Activated CD8-positive, alpha-beta memory T cell treated with anti-CD3 and anti-CD28 coated beads, Interleukin-2, amount 50 U/mL, for 4 hours (primary cell): ENCODE results near the gene GLDN.
"Not testable (repeated sequence)": the region's sequence is repeated elsewhere in the genome, so short reads cannot be mapped to it uniquely, and the experiment has no call there.

ENCODE experiments used
- DNase-seq: peaks from one replicate; pipeline ENCODE4 v3.0.0-alpha.2; 2020

The GLDN gene

DNA sequence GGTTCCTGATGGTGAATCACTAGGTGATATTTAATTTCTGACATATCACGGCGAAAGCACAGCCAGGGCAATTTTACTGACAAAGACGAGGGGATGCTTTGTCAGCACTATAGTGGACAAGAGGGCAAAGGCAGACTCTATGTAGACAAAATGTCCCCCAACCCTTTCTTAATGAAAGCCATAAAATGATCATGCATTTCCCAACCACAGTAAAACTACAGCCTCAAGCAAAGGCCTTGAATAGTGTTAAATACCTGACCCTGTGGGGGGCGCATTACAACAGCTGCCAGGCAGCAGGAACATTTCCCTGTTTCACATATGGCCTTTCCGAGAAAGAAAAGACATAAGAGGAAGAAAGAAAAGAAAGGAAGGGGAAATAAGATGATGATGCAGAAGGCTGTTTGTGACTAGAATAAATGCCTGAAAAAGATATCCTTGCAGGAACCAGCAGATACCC, 49.5 kb downstream of the GLDN start:
- DNase-seq = no peak

DNA sequence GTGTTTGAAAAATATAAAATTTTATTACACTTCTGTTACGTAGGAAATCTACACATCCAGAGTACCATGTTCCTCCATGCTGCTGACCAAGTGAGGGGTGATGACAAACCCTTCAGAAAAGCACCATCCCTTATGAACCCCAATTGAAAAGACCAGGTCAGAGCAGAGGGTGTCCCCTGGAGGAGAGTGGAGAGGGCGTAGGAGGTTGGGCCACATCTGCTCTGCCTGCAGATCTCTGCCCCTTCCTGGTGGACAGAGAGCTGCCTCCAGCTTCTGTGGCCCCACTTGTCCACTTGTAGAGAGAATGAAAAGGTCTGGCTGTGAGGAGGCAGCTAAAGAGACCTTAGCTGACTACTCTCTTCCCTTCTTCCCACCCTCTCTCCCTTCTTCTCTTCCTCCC, 55.5 kb downstream of the GLDN start:
- no peak for DNase-seq

DNA sequence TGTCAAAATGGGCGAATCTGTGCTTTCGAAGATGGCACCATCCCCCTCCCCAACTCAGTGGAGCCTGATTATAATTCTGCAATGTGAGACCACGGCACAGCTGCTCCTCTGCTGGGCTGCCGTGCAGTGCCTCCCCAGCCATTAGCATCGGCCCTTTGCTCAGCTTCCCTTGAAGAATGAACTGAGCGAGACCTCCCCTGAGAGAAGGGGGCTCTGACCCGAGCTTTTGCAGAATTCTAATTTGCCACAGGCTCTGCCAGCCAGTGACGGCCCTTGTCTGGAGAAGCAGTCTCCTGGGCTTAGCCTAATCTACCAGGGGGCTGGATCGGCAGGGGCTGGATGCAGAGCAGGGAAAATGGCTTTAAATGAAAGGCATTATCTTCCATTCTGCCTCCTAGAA, 57.2 kb downstream of the GLDN start:
- no peak for DNase-seq

DNA sequence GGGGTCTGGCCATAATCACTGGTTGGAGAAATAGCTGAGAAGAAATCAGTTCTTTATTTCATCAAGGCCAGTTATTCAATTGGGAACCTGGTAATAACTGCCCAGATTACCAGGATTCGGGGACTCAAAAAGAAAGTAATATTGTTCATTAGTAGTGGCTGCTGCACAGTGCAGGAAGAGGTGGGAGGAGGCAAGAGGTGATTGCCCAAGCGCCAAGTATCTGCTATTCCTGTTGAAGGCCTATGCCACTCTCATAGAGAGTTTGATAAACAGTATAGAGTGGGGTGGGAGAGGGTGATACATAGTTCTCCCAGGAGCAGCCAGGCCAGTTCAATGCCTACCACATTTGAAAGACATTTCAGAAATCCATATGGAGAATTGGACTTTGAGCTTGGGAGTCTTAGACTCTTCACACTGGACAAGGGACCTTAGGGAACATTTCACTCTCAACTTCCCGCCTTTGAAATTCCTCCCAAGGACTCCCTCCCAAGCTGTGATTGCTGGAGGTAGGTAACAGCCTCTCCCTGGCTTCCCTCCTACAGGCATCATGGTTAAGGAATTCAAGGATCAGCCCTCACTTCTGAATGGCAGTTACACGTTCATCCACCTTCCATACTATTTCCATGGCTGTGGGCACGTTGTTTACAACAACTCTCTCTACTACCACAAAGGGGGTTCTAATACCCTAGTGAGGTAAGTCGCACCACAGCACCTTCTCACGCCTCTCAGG, 59.8 kb downstream of the GLDN start:
- no peak for DNase-seq

DNA sequence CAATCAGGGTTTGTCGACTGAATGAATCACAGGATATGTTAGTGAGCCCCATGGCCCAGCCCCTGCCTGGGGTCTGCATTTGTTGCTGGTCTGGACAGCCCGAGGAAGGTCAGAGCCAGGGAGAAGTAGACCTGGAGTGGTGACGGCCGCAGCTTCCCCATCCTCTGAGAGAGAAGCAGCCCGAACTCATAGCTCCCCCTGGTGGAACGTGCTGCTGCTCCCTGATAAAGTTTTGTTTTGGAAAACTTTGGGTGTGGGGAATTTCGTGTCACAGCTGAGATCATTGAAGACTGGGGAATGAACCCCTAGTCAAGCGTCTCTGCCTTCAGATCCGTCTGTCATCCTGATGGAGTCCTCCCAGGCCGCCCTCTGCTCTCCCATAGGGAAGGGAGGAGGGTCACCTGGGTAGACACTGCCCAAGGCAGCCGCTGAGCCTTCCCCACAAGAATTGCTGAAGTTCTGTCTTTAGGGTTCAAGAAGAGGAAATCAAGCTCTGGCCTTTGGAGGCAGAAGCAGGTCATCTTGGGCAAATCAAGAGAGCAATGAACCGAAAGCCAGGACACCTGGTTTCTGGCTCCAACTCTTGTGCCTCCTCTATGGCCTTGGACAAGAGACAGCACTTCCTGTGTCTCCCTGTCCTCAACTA, 60.5 kb downstream of the GLDN start:
- no peak for DNase-seq

DNA sequence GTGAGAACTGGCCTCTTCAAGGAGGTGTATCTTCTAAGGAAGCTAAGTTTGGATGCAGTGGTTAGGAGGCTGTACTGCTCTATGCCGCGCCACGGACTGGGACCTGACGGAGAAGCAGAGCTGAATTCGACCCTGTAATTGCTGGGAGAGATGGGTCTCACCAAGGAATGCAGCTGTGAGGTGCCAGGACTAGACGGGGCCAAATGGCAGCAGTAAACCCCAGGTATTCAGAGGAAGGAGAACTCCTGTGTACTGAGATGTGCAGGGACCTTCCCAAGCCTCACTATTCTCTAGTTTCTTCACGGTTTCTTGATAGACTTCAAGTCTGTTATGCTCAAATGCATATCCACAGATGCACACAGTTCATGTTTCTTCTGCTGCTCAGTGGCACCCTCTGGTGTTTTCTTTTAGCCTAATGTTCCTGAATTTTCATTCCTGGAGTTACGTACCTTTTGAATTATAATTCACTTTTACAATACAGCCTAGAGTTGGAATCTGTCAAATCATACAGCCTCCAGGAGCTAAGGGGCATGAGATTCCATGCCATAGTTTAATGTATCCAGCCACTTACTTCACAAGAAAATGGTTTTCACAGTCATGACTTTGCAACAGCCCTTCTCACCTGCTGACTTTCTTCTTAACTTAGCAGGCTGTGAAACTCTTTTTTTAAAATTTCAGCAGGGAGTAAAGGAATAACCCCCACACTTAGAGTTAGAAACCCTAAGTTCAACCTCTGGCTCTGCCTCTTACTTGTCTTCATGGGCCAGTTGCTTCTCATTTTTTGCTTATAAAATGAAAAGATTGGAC, 61.8 kb downstream of the GLDN start:
- no peak for DNase-seq

DNA sequence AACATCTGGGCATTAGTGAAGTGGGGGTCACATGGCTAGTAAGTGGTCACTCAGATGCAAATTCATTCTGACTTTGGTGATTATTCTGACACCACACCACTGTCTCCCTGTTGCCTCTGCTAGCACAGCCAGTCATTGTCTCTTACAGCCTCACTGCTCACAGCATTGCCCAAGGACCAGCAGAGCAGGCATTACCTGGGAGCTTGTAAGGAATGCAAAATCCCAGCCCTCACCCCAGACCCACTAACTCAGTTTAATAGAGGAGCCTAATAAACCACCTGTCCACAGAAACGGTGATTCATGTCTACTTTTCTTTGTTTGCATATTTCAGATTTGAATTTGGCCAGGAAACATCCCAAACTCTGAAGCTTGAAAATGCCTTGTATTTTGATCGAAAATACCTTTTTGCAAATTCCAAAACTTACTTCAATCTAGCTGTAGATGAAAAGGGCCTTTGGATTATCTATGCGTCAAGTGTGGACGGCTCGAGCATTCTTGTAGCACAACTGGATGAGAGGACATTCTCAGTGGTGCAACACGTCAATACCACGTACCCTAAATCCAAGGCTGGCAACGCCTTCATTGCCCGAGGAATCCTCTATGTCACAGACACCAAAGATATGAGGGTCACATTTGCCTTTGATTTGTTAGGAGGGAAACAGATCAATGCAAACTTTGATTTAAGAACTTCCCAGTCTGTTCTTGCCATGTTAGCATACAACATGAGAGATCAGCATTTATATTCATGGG, 62.7 kb downstream of the GLDN start:
- DNase-seq = no peak

DNA sequence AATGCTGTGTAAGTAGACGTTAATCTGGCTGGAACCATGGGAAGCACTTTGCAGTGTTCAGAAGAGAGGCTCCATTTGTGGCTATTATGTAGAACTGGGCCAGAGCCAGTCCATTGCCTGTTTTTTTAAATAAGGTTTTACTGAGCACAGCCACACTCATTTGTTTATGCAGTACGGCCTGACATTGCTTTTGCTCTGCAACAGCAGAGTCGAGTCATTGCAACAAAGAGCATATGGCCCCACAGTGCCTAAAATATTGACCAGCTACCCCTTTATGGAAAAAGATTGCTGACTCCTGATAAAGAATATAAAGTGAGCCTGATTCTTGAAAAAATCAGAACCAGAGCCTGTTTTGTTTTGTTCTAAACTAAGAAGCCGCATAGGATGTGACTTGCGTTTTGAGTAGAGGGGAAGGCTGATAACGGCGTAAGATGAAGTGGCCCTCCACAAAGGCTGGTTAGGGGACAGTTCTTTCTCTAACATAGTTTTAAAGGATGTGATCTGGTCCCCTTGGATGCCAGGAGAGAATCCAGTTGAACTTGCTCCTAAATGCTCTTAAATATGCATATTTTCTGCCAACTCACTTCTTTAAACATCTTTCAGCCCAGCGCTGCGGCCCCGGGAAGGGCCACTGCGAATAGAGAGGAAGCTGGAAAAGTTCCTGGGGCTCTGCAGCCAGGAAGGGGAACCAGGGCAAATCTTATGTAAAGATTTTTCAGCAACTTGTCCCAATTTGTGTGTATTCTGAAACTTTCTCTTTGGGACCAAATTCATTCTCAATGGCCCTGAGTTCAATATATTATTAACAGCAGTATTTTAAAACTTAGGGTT, 64.5 kb downstream of the GLDN start:
- no peak for DNase-seq

DNA sequence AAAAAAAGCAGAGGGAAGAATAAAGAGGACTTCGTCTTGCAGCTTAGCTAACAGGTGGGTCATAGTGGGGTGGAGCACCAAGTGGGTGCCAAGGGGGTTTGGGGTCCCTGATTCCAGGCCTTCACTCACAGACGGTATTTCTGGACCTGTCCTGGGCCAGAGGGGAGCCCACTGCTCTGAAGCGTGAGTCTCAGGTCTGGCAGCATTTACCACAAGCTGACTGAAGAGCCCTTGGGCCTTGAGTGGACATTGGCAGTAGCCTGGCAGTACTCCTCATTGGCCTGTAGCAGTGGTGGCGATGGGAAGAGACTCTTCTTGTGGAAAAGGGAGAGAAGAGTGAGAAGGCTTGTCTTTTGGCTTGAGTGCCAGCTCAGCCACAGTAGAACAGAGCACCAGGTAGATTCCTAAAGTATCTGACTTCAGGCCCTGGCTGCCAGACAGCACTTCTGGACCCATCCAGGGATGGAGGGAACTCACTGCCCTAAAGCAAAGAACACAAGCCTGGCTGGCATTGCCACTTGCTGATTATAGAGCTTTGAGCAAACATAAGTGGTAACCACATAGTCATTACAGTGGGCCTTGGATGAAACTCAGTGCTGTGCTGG, 72.9 kb downstream of the GLDN start:
- no peak for DNase-seq

DNA sequence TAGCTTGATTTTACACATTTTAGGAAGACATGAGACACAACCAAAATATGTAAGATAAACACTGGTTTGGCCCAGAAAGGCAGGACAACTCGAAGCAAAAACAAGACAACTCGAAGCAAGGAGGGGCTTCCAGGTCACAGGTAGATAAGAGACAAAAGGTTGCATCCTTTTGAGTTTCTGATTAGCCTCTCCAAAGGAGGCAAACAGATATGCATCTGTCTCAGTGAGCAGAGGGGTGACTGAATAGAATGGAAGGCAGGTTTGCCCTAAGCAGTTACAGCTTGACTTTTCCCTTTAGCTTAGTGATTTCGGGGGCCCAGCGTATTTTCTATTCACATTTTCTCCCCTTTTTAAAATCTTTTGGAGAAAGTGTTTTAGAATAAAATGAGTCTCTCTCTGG, 74.7 kb downstream of the GLDN start:
- DNase-seq = no peak

DNA sequence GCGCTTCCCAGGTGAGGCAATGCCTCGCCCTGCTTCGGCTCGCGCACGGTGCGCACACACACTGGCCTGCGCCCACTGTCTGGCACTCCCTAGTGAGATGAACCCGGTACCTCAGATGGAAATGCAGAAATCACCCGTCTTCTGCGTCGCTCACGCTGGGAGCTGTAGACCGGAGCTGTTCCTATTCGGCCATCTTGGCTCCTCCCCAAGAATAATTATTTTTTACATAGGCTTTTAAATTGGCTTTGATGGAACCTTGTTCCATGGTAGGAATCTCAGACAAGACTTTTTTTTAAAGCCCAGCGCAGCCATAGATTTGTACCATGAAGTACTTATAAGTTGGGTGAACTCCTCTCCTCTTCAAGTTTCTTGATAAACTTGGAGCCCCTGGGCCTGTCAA, 81.6 kb downstream of the GLDN start:
- not testable (repeated sequence) for DNase-seq

DNA sequence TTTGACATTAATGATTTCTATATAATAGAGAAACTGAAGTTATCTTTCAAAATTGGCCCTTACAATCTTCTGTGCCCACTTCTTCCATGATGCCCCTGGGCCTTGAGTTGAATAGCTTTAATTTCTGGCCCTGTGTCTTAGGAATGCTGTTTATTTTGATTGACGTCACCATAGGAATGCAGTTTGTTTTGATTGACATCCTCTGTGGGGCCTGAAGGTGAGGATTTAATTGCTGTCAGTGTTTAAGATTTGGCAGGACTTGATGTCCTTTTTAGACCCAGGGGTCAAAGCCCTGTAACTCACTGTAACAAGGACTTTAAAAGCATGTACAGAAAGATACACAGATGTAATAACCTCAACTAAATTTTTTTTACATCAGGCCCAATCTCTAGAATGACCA, 83.3 kb downstream of the GLDN start:
- no peak for DNase-seq

DNA sequence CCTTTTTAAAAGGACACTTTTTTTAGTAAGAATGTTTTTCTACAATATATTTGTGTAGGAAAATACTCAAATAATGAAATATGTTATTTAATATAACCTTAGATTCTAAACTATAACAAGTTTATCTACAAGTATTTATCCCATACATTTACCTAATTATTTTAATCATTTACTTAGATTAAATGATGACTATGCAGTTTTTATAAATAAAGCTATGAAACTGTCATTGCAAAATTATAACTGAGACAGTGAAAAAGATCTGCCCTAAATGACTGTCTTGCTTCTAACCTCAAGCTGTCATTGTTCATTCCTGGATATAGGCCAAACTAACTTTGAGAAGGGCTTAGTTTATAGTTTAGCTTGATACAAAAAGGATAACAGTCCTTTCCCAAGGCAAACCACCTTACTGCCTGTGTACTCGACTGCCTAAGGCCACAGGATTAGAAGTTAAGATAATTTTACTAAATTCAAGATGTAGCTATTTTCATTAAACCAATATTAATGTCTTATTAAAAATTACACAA, 84.1 kb downstream of the GLDN start:
- no peak for DNase-seq

DNA sequence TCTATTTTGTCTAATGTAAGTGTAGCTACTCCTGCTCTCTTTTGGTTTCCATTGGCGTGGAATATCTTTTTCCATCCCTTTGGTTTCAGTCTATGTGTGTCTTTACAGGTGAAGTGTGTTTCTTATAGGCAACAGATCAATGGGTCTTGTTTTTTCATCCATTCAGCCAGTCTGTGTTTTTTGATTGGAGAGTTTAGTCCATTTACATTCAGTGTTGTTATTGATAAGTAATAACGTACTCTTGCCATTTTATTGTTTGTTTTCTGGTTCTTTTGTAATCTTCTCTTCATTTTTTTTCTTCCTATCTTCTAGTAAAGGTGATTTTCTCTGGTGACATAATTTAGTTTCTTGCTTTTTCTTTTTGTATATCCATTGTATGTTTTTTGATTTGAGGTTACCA, 97.1 kb downstream of the GLDN start:
- no peak for DNase-seq

DNA sequence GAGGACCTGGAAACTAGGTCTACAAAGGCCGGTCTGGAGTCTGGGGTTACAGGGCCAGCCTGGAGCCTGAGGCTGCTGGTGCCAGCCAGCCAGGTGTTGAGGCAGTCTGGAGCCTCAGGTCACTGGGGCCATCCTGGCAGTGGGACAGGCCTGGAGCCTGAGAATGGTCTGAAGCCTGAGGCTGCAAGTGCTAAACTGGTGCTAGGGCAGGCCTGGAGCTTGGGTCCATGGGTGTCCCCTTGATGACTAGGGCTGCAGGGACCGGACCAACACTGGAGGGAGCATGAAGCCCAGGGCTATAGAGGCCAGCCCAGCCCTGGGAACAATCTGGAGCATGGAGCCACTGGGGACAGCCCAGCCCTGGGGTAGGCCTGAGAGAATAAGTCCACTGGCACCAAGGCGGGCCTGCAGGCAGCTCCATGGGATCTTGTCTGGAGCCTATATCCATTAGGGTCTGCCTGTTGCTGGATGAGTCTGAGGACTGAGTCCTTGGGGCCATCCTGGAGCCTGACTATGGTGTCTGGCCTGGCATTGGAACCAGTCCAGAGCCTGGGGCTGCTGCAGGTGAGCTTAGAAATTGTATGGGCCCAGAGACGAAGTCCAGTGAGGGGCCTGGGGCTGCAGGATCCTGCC, 101.9 kb downstream of the GLDN start:
- DNase-seq = no peak

DNA sequence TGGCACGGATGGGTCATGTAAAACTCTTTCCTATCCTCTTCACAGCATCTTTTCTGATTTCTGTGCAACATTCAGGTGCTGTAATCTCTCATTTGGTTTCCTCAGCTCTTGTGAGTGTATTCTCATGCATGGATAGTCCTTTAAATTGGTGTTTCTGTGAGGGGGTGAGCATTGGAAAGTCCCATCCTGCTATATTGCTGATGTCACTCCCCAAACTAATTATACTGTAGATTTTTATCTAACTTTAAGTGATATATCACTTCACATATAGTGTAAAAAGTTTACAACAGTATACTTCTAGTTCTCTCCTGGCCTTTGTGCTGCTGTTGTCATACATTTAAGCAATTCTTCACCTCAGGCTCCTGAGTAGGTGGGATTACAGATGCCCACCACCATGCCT, 102.7 kb downstream of the GLDN start:
- no peak for DNase-seq

DNA sequence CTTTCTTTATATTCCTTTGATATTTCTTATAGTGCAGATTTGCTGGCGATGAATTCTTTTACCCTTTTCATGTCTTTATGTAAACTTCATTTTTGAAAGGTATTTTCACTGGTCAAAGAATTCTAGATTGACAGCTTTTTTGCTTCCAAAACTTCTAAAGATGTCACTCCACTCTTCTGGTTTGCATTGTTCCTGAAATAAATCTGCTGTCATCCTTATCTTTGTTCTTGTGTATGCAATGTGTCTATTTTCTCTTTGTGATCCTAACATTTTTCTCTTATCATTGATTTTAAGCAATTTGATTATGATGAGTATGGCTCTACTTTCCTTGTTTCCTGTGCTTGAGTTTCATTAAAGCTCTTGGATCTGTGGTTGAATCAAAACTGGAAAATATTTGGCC, 103.4 kb downstream of the GLDN start:
- DNase-seq = no peak

DNA sequence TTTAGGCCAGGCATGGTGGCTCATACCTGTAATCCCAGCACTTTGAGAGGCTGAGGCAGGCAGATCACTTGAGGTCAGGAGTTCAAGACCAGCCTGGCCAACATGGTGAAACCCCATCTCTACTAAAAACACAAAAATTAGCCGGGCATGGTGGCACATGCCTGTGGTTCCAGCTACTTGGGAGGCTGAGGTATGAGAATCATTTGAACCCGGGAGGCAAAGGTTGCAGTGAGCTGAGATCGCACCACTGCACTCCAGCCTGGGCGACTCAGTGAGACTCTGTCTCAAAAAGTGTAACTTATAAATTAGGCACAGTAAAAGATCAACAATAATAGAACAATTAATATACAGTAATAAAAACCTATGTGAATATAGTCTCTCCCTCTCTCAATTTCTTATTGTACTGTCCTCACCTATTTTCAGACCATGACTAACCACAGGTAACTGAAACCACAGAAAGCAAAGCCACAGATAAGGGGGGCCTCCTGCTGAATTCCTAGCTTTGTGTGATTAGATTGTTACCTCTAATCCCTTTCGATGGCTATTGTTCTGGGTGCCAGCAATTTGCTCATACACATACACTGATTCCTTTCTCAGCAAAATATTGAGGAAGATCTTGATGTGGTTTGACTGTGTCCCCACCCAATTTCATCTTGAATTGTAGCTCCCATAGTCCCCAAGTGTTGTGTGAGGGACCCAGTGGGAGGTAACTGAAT, 104.7 kb downstream of the GLDN start:
- not testable (repeated sequence) for DNase-seq

DNA sequence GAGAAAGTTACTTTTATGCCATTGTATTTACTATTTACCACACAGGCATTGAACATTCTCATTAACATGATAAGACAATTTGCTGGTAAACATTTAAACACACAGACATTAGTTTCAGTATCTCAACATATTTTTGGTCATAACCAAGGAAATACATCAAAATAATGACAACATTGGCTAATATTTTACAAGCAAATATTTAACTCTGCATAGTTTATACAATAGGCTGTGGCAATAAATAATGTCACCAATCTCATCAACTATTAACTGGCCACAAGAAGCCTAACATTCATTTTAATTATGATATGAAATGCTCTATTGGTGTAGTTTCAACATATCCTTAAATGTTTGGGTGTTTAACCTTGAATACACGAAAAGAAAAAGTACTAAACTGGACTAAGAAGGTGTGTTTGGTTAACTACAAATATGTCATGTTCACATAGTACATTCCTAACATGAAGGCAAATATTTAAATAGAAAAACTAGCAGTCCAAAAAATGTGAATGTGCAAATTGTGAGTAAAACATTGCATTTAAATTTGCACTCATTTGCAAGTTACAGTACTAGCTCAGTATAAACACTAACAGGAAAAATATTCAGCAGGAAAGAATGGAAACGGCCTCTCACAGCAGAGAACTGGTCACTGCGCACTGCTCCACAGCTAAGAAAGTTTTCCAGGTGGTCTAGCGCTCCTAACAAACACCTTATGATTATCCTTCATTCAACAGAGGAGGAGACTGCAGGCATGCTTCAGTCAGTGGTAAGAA, 106.6 kb downstream of the GLDN start:
- no peak for DNase-seq
